Bronchus fibroblast of lung (primary cell): ENCODE measurements around the gene PDZD2. TPM values are rescaled to one million over a fixed set of nuclear protein-coding genes. Genes with fewer than 3 reads are reported as not detected.

ENCODE experiments used
- total RNA-seq: library from RNA; depleted of rRNA; stranded (reverse); fragments of >200 nt; gene quantifications from 2 replicates; pipeline ENCODE4 v1.2.3, GENCODE V29; 2015

Gene PDZD2
- 0.50 and 1.3 TPM in 2 replicates for total RNA-seq

GRCh38 chr5:31638748-31639418 is at the start of gene PDZD2:
PDZD2 (plus strand) TSS chr5:31639131.

Other genes with a start within 250 kb of the PDZD2 start
- 30.6 and 43.9 TPM in 2 replicates for gene DROSHA, start 107.0 kb upstream of the PDZD2 start, total RNA-seq
- 12.8 and 12.9 TPM in 2 replicates for gene C5orf22, start 106.8 kb upstream of the PDZD2 start, total RNA-seq